SJSA1 (cell line): ENCODE results near the gene IGFALS. TPM values are rescaled to one million over a fixed set of nuclear protein-coding genes. Genes with fewer than 3 reads are reported as not detected.
A peak's percentile ranks its signal among the peaks of the same experiment; 100 is the strongest.

Source experiments
- DNase-seq, 2 experiments: peaks; one replicate each; pipeline ENCODE4 v3.0.0-alpha.2; 2015 to 2020; ENCODE audit warnings: low spot score in 2 of 2, low read depth in 1 of 2
- H3K27ac ChIP-seq: fragments of 250-450 bp; sonication (Bioruptor Pico); 2 replicates; pipeline ENCODE4 v1.5.1; 2020; ENCODE audit warnings: mild to moderate bottlenecking, moderate library complexity
- H3K27me3 ChIP-seq: fragments of 250-450 bp; sonication (Bioruptor Pico); replicated peaks from 2 replicates; pipeline ENCODE4 v1.5.1; 2020; ENCODE audit warnings: mild to moderate bottlenecking, moderate library complexity
- H3K36me3 ChIP-seq: fragments of 250-450 bp; sonication (Bioruptor Pico); 2 replicates; pipeline ENCODE4 v1.5.1; 2020; ENCODE audit warnings: mild to moderate bottlenecking
- H3K4me1 ChIP-seq: fragments of 250-450 bp; sonication (Bioruptor Pico); replicated peaks from 2 replicates; pipeline ENCODE4 v1.6.1; 2021; ENCODE audit warnings: mild to moderate bottlenecking
- H3K4me3 ChIP-seq: fragments of 250-450 bp; sonication (Bioruptor Pico); 2 replicates; pipeline ENCODE4 v1.5.1; 2020; ENCODE audit warnings: mild to moderate bottlenecking
- H3K9me3 ChIP-seq: fragments of 250-450 bp; sonication (Bioruptor Pico); replicated peaks from 2 replicates; pipeline ENCODE4 v1.5.1; 2020; ENCODE audit warnings: mild to moderate bottlenecking
- total RNA-seq: library from RNA; depleted of rRNA; stranded (reverse); fragments of >200 nt; shearing (Covaris generic); gene quantifications from 2 replicates; pipeline ENCODE4 v1.2.3, GENCODE V29; 2014; rRNA removed

Gene IGFALS
- total RNA-seq = not detected in 2 replicates

DNA sequence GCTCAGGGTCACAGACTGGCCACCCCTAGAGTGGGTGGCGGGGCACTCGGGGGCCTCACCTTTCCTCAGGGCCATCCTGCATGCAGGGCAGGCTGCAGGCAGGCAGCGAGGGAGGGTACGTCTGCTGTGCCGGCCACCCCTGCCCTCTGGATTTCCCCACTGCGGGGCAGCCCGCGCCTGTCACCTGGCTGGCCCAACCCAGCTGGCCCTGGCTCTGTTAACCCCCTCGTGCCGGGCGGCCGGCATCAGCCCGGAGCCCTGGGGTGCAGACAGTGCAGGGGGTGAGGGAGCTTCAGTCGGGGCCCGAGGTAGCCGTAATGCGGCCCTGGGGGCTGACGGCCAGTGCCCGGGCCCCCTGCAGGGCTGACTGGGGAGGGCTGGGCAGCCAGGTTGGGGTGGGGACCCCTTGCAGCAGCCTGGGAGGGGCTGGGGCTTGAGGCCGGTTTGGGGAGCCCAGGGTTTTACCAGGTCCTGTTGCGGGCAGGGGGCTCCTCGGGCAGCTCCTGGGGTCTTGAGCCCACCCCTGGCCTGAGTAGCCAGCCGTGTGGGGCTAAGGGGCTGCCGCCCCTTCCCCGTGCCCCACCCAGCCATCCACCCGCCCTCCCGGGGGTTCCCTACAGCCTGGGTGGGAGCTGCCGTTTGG lies at the start of gene IGFALS:
Gene IGFALS (minus strand): TSS at position 128 of the 643 bp plus-strand sequence. CDS start 53 bp downstream, at position 75.
- H3K27ac ChIP-seq = no peak within 1 kb of the TSS
- H3K36me3 ChIP-seq = peaks cover 34% of the 10 kb centered on the region
- H3K4me1 ChIP-seq = no peaks in the 10 kb centered on the region
- DNase-seq = no peak
- H3K9me3 ChIP-seq = peaks cover 8% of the 10 kb centered on the region; the same call in 1 of the 2 replicates
- no peaks in the 10 kb centered on the region for H3K27me3 ChIP-seq
- no peak within 1 kb of the TSS for H3K4me3 ChIP-seq

- H3K36me3 ChIP-seq = no peaks in the 10 kb centered on the region
- peak in 1 of 2 experiments; percentile 28 for DNase-seq
- no peaks in the 10 kb centered on the region for H3K9me3 ChIP-seq
- peaks cover 3% of the 10 kb centered on the region for H3K27me3 ChIP-seq
- H3K27ac ChIP-seq = no peak overlapping the region
- no peaks in the 10 kb centered on the region for H3K4me1 ChIP-seq
- no peak overlapping the region for H3K4me3 ChIP-seq
These were observed 46.0 kb upstream of the IGFALS start for GRCh38 chr16:1839554-1839953.

DNA sequence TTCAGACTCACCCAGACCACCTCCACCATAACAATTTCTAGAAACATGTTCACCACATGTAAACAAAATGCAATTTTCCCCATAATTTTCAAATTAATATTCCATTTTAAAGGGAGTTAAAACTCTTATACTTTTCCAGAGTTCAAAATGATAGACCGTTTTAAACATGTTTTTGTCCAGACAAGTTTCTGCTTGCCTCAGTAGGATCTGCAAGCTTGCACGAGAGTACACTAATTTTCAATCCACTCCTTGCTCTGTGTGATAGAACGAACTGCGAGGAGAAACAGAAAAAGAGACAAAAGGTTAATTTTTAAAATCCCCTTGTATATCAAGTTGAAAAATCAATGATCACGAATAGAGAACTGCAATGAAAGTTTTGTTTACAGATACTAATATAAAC lies 40.6 kb upstream of the IGFALS start:
- no peaks in the 10 kb centered on the region for H3K27me3 ChIP-seq
- H3K9me3 ChIP-seq = no peaks in the 10 kb centered on the region
- no peaks in the 10 kb centered on the region for H3K4me1 ChIP-seq
- DNase-seq = no peak
- no peak overlapping the region for H3K27ac ChIP-seq
- H3K36me3 ChIP-seq = peaks cover 16% of the 10 kb centered on the region
- no peak overlapping the region for H3K4me3 ChIP-seq

DNA sequence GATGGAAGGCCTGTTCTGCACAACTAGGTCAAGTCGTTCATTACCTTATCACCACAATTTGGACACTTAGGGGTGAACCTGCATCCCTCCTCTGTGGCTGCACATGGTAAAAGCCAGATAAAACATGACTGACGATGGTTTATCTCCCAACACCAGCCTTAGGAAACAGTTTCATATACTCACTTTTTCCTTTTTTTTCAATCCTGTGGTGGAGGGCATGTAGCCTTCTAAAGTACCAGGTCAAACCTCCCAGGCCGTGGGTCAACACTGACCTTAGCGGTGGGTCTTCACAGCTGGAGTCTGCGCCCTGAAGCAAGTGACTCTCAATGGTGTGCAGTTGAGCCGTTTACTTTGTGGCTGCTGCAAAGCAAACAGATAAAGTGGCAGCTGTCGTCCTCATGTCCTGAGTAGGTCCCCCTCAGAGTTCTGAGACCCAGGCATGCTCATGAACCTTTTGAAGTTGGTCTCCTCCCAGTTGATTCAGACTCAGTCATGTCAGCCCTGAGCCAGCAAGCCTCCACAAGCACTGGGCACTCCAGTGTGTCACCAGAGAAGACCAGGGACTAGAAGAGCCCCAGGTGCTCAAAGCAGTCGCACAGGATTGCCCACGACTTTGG lies 39.4 kb upstream of the IGFALS start:
- Histone ChIP-seq H3K4me1 (peaks cover 5% of the 10 kb centered on the region; the same call in 1 of the 2 replicates), H3K27ac (no peak overlapping the region), H3K36me3 (peaks cover 22% of the 10 kb centered on the region), H3K4me3 (no peak overlapping the region), H3K9me3 (no peaks in the 10 kb centered on the region), H3K27me3 (no peaks in the 10 kb centered on the region)
- no peak for DNase-seq

GRCh38 chr16:1831186-1832075 lies 37.9 kb upstream of the IGFALS start:
- no peak for DNase-seq

DNA sequence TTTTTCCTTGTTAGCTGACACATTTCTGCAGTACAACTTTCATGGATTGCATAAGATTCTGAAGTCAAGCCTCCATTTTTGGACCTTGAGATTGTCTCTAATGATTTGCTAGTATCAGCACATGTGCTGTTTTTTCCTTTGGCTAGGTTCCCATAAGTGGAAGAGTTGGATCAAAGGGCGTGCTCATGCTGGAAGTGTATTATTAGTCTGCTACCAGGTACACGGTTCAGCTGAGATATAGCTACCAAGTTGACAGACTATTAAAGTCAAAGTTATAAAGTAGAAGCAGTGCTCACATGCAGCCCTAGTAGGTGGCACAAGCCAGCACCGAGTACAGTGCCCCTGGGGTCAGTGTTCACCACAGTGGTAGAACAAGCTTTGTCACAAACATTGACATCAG lies 36.7 kb upstream of the IGFALS start:
- Histone ChIP-seq H3K27me3 (no peaks in the 10 kb centered on the region), H3K4me3 (no peak overlapping the region), H3K4me1 (peaks cover 24% of the 10 kb centered on the region), H3K9me3 (no peaks in the 10 kb centered on the region), H3K36me3 (peaks cover 22% of the 10 kb centered on the region), H3K27ac (no peak overlapping the region)
- no peak for DNase-seq

More at GRCh38 chr16:1831186-1832075, 37.9 kb upstream of the IGFALS start:
- Histone ChIP-seq H3K4me3 (no peak overlapping the region), H3K4me1 (peaks cover 14% of the 10 kb centered on the region; the same call in 1 of the 2 replicates), H3K36me3 (peaks cover 22% of the 10 kb centered on the region), H3K27ac (no peak overlapping the region), H3K27me3 (no peaks in the 10 kb centered on the region), H3K9me3 (no peaks in the 10 kb centered on the region)

DNA sequence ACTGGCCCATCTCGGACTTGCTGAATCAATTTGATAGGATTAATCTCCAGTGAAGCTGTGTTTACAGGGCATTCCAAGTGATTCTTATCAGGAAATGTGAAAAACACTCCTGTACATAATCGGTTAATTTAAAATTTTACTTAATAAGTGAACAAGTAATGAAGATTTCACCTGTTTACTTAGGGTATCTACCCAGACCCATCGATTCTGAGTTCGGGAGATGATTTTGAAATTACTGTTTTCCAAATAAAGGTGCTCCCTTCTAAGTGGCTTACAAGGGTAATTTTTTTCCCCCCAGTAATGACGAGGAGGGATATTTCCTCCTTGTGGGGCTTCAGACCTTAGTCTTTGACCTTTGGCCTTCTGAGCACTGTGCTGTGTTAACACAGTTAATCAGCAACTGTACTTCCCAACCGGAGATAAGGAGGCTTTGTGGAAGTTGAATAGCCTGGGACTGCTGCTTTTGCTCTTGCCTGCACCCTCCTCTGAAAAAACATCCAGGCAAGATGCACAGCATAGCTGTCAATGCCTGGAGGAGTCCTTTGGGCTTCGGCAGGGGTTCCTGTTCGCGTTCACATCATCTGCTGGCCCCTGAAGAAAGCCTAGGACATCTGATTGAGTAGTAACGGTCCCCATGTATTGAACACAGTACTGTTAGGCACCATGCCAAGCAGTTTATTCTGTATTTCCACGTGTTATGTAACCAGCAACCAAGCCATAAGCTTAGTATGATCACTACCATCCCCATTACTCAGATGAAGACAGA lies 35.3 kb upstream of the IGFALS start:
- H3K4me1 ChIP-seq = peaks cover 24% of the 10 kb centered on the region
- no peaks in the 10 kb centered on the region for H3K27me3 ChIP-seq
- no peak overlapping the region for H3K27ac ChIP-seq
- peaks cover 22% of the 10 kb centered on the region for H3K36me3 ChIP-seq
- H3K9me3 ChIP-seq = no peaks in the 10 kb centered on the region
- DNase-seq = no peak
- H3K4me3 ChIP-seq = no peak overlapping the region

DNA sequence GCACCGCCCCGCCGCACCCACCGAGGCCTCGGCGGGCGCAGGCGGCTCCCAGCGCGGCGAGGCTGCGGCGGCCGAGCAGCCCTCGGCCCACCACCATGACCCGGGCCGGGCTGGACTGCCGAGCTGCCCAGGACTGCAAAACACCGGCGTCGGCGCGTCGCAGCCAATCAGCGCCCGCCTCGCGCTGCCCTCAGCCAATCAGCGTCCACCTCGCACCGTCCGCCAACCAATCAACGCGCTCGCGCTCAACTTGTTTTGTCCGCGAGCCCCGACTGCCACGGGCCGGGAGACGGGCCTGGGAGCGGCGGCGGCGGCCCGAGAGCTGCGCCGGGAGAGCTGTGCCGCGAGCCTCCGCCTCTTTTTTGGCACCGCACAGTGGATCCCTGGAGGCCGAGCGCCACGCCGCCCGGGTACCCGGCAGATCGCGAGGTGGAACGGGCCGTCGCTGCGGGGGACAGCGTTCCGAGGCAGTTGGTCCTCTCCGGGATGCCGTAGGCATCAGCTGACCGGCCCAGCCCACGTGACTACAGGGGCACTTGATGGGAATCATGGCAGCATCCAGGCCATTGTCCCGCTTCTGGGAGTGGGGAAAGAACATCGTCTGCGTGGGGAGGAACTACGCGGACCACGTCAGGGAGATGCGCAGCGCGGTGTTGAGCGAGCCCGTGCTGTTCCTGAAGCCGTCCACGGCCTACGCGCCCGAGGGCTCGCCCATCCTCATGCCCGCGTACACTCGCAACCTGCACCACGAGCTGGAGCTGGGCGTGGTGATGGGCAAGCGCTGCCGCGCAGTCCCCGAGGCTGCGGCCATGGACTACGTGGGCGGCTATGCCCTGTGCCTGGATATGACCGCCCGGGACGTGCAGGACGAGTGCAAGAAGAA lies 33.4 kb upstream of the IGFALS start, which contains the start of the genes FAHD1 and HAGH:
Gene FAHD1 (plus strand): TSS at position 516 of the 883 bp plus-strand sequence. CDS start 33 bp downstream, at position 549.
Gene HAGH (minus strand): TSS at position 135 of the 883 bp plus-strand sequence. CDS start 38 bp downstream, at position 97.
- peaks cover 22% of the 10 kb centered on the region for H3K36me3 ChIP-seq
- peak; percentile 91 to 98 for DNase-seq
- peak within 1 kb of the TSS; percentile 39 for H3K27ac ChIP-seq
- peak within 1 kb of the TSS; percentile 86 for H3K4me3 ChIP-seq
- H3K4me1 ChIP-seq = peaks cover 24% of the 10 kb centered on the region
- no peaks in the 10 kb centered on the region for H3K9me3 ChIP-seq
- H3K27me3 ChIP-seq = no peaks in the 10 kb centered on the region

- no peaks in the 10 kb centered on the region for H3K27me3 ChIP-seq
- DNase-seq = no peak
- H3K4me1 ChIP-seq = peaks cover 24% of the 10 kb centered on the region
- H3K36me3 ChIP-seq = peaks cover 22% of the 10 kb centered on the region
- H3K27ac ChIP-seq = no peak overlapping the region
- peak overlapping the region; percentile 86 for H3K4me3 ChIP-seq
- no peaks in the 10 kb centered on the region for H3K9me3 ChIP-seq
These were observed 32.6 kb upstream of the IGFALS start for GRCh38 chr16:1825864-1826690.

GRCh38 chr16:1825381-1825863 lies 31.9 kb upstream of the IGFALS start:
- DNase-seq = no peak
- H3K27me3 ChIP-seq = no peaks in the 10 kb centered on the region
- peak overlapping the region; percentile 86 for H3K4me3 ChIP-seq
- no peaks in the 10 kb centered on the region for H3K9me3 ChIP-seq
- peaks cover 17% of the 10 kb centered on the region for H3K36me3 ChIP-seq
- no peak overlapping the region for H3K27ac ChIP-seq
- H3K4me1 ChIP-seq = peaks cover 24% of the 10 kb centered on the region

- H3K9me3 ChIP-seq = no peaks in the 10 kb centered on the region
- no peak overlapping the region for H3K27ac ChIP-seq
- peaks cover 3% of the 10 kb centered on the region for H3K36me3 ChIP-seq
- peaks cover 24% of the 10 kb centered on the region for H3K4me1 ChIP-seq
- DNase-seq = peak; percentile 20 to 70
- no peak overlapping the region for H3K4me3 ChIP-seq
- no peaks in the 10 kb centered on the region for H3K27me3 ChIP-seq
These were observed 30.3 kb upstream of the IGFALS start for GRCh38 chr16:1823821-1824220.
